Measurements from ENCODE around the gene LCE1D.

Gene LCE1D

GRCh38 chr1:152824964-152825363, 28.4 kb downstream of the LCE1D start:
- no peak overlapping the region for H3K4me3 ChIP-seq (ENCODE audit: insufficient read depth in 1 of 2, low read depth in 1 of 2, low read length in 2 of 2)
- H3K4me2 ChIP-seq (ENCODE audit: low read length, poor library complexity, severe bottlenecking): no peak overlapping the region
- DNase-seq: no peak
- no peak overlapping the region for H4K91ac ChIP-seq (ENCODE audit: low read length)
- H2BK120ac ChIP-seq (ENCODE audit: low read depth, low read length): no peak overlapping the region
- H2BK15ac ChIP-seq (ENCODE audit: low read depth, poor library complexity, severe bottlenecking): no peak overlapping the region
- no peak overlapping the region for H3K18ac ChIP-seq (ENCODE audit: low read depth in 1 of 2, low read length in 2 of 2)
- no peak overlapping the region for H3K14ac ChIP-seq (ENCODE audit: low read length in 2 of 2)
- H3K27ac ChIP-seq (ENCODE audit: low read length, poor library complexity, severe bottlenecking): no peak overlapping the region
- no peaks in the 10 kb centered on the region for H3K9me3 ChIP-seq (ENCODE audit: control insufficient read depth, low read length)
- H2AK5ac ChIP-seq (ENCODE audit: low read length, severe bottlenecking): no peak overlapping the region
- no peaks in the 10 kb centered on the region for H3K79me1 ChIP-seq (replicated peaks; ENCODE audit: low read length, poor library complexity, severe bottlenecking)
- H3K27me3 ChIP-seq (ENCODE audit: control insufficient read depth in 1 of 2, insufficient read depth in 1 of 2, low read length in 2 of 2): peaks cover 0 to 9% of the 10 kb centered on the region in 2 experiments
- H3K4me1 ChIP-seq (ENCODE audit: control insufficient read depth, insufficient read depth, low read depth, low read length): no peaks in the 10 kb centered on the region
- no peak overlapping the region for H3K23ac ChIP-seq (ENCODE audit: low read length in 2 of 2)
- H3K9ac ChIP-seq (ENCODE audit: low read length): no peak overlapping the region
- H4K8ac ChIP-seq (ENCODE audit: low read length): no peak overlapping the region
- H2BK5ac ChIP-seq (ENCODE audit: low read depth, low read length, poor library complexity, severe bottlenecking): no peak overlapping the region
- no peaks in the 10 kb centered on the region for H3K36me3 ChIP-seq (ENCODE audit: control insufficient read depth in 1 of 2, insufficient read depth in 2 of 2, low read depth in 1 of 2, low read length in 2 of 2)
- H2AFZ ChIP-seq (ENCODE audit: low read depth, low read length): no peak overlapping the region
- no peak overlapping the region for H2BK12ac ChIP-seq (ENCODE audit: low read length in 2 of 2)
- no peak overlapping the region for H3K4ac ChIP-seq (ENCODE audit: low read depth in 1 of 2, low read length in 2 of 2)

- Histone ChIP-seq H2BK5ac (ENCODE audit: low read depth, low read length, poor library complexity, severe bottlenecking) (no peak within 1 kb of the TSS), H3K4me1 (ENCODE audit: control insufficient read depth, insufficient read depth, low read depth, low read length) (no peaks in the 10 kb centered on the region), H3K27ac (ENCODE audit: low read length, poor library complexity, severe bottlenecking) (no peak within 1 kb of the TSS), H4K8ac (ENCODE audit: low read length) (no peak within 1 kb of the TSS), H3K36me3 (ENCODE audit: control insufficient read depth in 1 of 2, insufficient read depth in 2 of 2, low read depth in 1 of 2, low read length in 2 of 2) (no peaks in the 10 kb centered on the region), H3K79me1 (replicated peaks; ENCODE audit: low read length, poor library complexity, severe bottlenecking) (no peaks in the 10 kb centered on the region), H2AFZ (ENCODE audit: low read depth, low read length) (no peak within 1 kb of the TSS), H2BK12ac (ENCODE audit: low read length in 2 of 2) (no peak within 1 kb of the TSS), H3K27me3 (ENCODE audit: control insufficient read depth in 1 of 2, insufficient read depth in 1 of 2, low read length in 2 of 2) (peaks cover 0 to 9% of the 10 kb centered on the region in 2 experiments), H3K4me3 (ENCODE audit: insufficient read depth in 1 of 2, low read depth in 1 of 2, low read length in 2 of 2) (no peak within 1 kb of the TSS), H3K14ac (ENCODE audit: low read length in 2 of 2) (no peak within 1 kb of the TSS), H3K9ac (ENCODE audit: low read length) (no peak within 1 kb of the TSS), H3K23ac (ENCODE audit: low read length in 2 of 2) (no peak within 1 kb of the TSS), H3K9me3 (ENCODE audit: control insufficient read depth, low read length) (no peaks in the 10 kb centered on the region), H2BK120ac (ENCODE audit: low read depth, low read length) (no peak within 1 kb of the TSS), H3K4me2 (ENCODE audit: low read length, poor library complexity, severe bottlenecking) (no peak within 1 kb of the TSS), H3K18ac (ENCODE audit: low read depth in 1 of 2, low read length in 2 of 2) (no peak within 1 kb of the TSS), H2BK15ac (ENCODE audit: low read depth, poor library complexity, severe bottlenecking) (no peak within 1 kb of the TSS), H3K4ac (ENCODE audit: low read depth in 1 of 2, low read length in 2 of 2) (no peak within 1 kb of the TSS), H2AK5ac (ENCODE audit: low read length, severe bottlenecking) (no peak within 1 kb of the TSS), H4K91ac (ENCODE audit: low read length) (no peak within 1 kb of the TSS)
- WGBS: 56% methylated on average over 2 of the region's 2 CpGs
- no peak for DNase-seq
Observed at GRCh38 chr1:152827173-152827572, 30.7 kb downstream of the LCE1D start, which contains the start of gene LCE1A. Gene LCE1A (plus strand): TSS chr1:152827473. CDS start chr1:152827473, 0 bp downstream.

GRCh38 chr1:152836870-152837269, 40.3 kb downstream of the LCE1D start:
- H3K27ac ChIP-seq (ENCODE audit: low read length, poor library complexity, severe bottlenecking): no peak overlapping the region
- no peak overlapping the region for H4K8ac ChIP-seq (ENCODE audit: low read length)
- no peak overlapping the region for H2BK12ac ChIP-seq (ENCODE audit: low read length in 2 of 2)
- no peak overlapping the region for H4K91ac ChIP-seq (ENCODE audit: low read length)
- no peak overlapping the region for H2AFZ ChIP-seq (ENCODE audit: low read depth, low read length)
- no peak overlapping the region for H2BK120ac ChIP-seq (ENCODE audit: low read depth, low read length)
- no peaks in the 10 kb centered on the region for H3K79me1 ChIP-seq (replicated peaks; ENCODE audit: low read length, poor library complexity, severe bottlenecking)
- no peak overlapping the region for H2AK5ac ChIP-seq (ENCODE audit: low read length, severe bottlenecking)
- no peak for DNase-seq
- no peak overlapping the region for H3K9ac ChIP-seq (ENCODE audit: low read length)
- H3K27me3 ChIP-seq (ENCODE audit: control insufficient read depth in 1 of 2, insufficient read depth in 1 of 2, low read length in 2 of 2): no peaks in the 10 kb centered on the region
- H2BK15ac ChIP-seq (ENCODE audit: low read depth, poor library complexity, severe bottlenecking): no peak overlapping the region
- no peaks in the 10 kb centered on the region for H3K36me3 ChIP-seq (ENCODE audit: control insufficient read depth in 1 of 2, insufficient read depth in 2 of 2, low read depth in 1 of 2, low read length in 2 of 2)
- no peak overlapping the region for H2BK5ac ChIP-seq (ENCODE audit: low read depth, low read length, poor library complexity, severe bottlenecking)
- no peaks in the 10 kb centered on the region for H3K4me1 ChIP-seq (ENCODE audit: control insufficient read depth, insufficient read depth, low read depth, low read length)
- H3K9me3 ChIP-seq (ENCODE audit: control insufficient read depth, low read length): no peaks in the 10 kb centered on the region
- no peak overlapping the region for H3K14ac ChIP-seq (ENCODE audit: low read length in 2 of 2)
- WGBS: 21% methylated on average over 2 of the region's 2 CpGs
- no peak overlapping the region for H3K18ac ChIP-seq (ENCODE audit: low read depth in 1 of 2, low read length in 2 of 2)
- H3K23ac ChIP-seq (ENCODE audit: low read length in 2 of 2): no peak overlapping the region
- no peak overlapping the region for H3K4ac ChIP-seq (ENCODE audit: low read depth in 1 of 2, low read length in 2 of 2)
- no peak overlapping the region for H3K4me3 ChIP-seq (ENCODE audit: insufficient read depth in 1 of 2, low read depth in 1 of 2, low read length in 2 of 2)
- H3K4me2 ChIP-seq (ENCODE audit: low read length, poor library complexity, severe bottlenecking): no peak overlapping the region

GRCh38 chr1:152842556-152842955, 46.0 kb downstream of the LCE1D start, which contains the start of gene LCE6A:
Gene LCE6A (plus strand): TSS chr1:152842856. CDS start chr1:152843521, 665 bp downstream.
- no peaks in the 10 kb centered on the region for H3K9me3 ChIP-seq (ENCODE audit: control insufficient read depth, low read length)
- no peak within 1 kb of the TSS for H2BK12ac ChIP-seq (ENCODE audit: low read length in 2 of 2)
- no peak within 1 kb of the TSS for H2AK5ac ChIP-seq (ENCODE audit: low read length, severe bottlenecking)
- H3K14ac ChIP-seq (ENCODE audit: low read length in 2 of 2): no peak within 1 kb of the TSS
- H3K4me2 ChIP-seq (ENCODE audit: low read length, poor library complexity, severe bottlenecking): no peak within 1 kb of the TSS
- H4K91ac ChIP-seq (ENCODE audit: low read length): no peak within 1 kb of the TSS
- H3K9ac ChIP-seq (ENCODE audit: low read length): no peak within 1 kb of the TSS
- no peak within 1 kb of the TSS for H4K8ac ChIP-seq (ENCODE audit: low read length)
- no peak within 1 kb of the TSS for H3K4me3 ChIP-seq (ENCODE audit: insufficient read depth in 1 of 2, low read depth in 1 of 2, low read length in 2 of 2)
- H3K27me3 ChIP-seq (ENCODE audit: control insufficient read depth in 1 of 2, insufficient read depth in 1 of 2, low read length in 2 of 2): no peaks in the 10 kb centered on the region
- DNase-seq: no peak
- H2BK5ac ChIP-seq (ENCODE audit: low read depth, low read length, poor library complexity, severe bottlenecking): no peak within 1 kb of the TSS
- H3K27ac ChIP-seq (ENCODE audit: low read length, poor library complexity, severe bottlenecking): no peak within 1 kb of the TSS
- 70% methylated on average over 3 of the region's 3 CpGs for WGBS
- no peaks in the 10 kb centered on the region for H3K36me3 ChIP-seq (ENCODE audit: control insufficient read depth in 1 of 2, insufficient read depth in 2 of 2, low read depth in 1 of 2, low read length in 2 of 2)
- H3K79me1 ChIP-seq (replicated peaks; ENCODE audit: low read length, poor library complexity, severe bottlenecking): no peaks in the 10 kb centered on the region
- H2AFZ ChIP-seq (ENCODE audit: low read depth, low read length): no peak within 1 kb of the TSS
- no peak within 1 kb of the TSS for H3K4ac ChIP-seq (ENCODE audit: low read depth in 1 of 2, low read length in 2 of 2)
- H2BK120ac ChIP-seq (ENCODE audit: low read depth, low read length): no peak within 1 kb of the TSS
- no peak within 1 kb of the TSS for H2BK15ac ChIP-seq (ENCODE audit: low read depth, poor library complexity, severe bottlenecking)
- H3K23ac ChIP-seq (ENCODE audit: low read length in 2 of 2): no peak within 1 kb of the TSS
- H3K4me1 ChIP-seq (ENCODE audit: control insufficient read depth, insufficient read depth, low read depth, low read length): no peaks in the 10 kb centered on the region
- no peak within 1 kb of the TSS for H3K18ac ChIP-seq (ENCODE audit: low read depth in 1 of 2, low read length in 2 of 2)
